ENCODE results near the gene CHD8. TPM values are rescaled to one million over a fixed set of nuclear protein-coding genes. Genes with fewer than 3 reads are reported as not detected.
A peak's percentile ranks its signal among the peaks of the same experiment; 100 is the strongest.

CHD8 gene
- total and polyA plus RNA-seq, 2 of the 13 experiments (the other 11 are each of a cell fraction or from before 2014, with no cell fraction given) = 35.1 to 79.6 TPM

GRCh38 chr14:21383848-21384493 is 72.0 kb downstream of the CHD8 start, which contains the start of gene SUPT16H (continued):
- peak; percentile 100 for TF ChIP-seq UBTF (CRISPR knock-in tag; IDR thresholded peaks at IDR 0.05)
- TF ChIP-seq ZFP36L2 (CRISPR knock-in tag; IDR thresholded peaks at IDR 0.05) = no peak
- 0 out of 2 replicates have a peak, but pooled peaks have one; percentile 62 for TF ChIP-seq SP140L (CRISPR knock-in tag; IDR thresholded peaks at IDR 0.05; ENCODE audit: borderline replicate concordance)
- peak; percentile 19 for TF ChIP-seq IRX3 (CRISPR knock-in tag; IDR thresholded peaks at IDR 0.05; ENCODE audit: borderline replicate concordance, low read depth)
- TF ChIP-seq SSRP1 (CRISPR knock-in tag; IDR thresholded peaks at IDR 0.05) = peak; percentile 75
- TF ChIP-seq THRA (CRISPR knock-in tag; IDR thresholded peaks at IDR 0.05; ENCODE audit: borderline replicate concordance) = no peak
- TF ChIP-seq MATR3 (CRISPR knock-in tag; IDR thresholded peaks at IDR 0.05) = no peak
- peak; percentile 47; the same call in 1 of the 2 replicates for TF ChIP-seq MYNN (CRISPR knock-in tag; IDR thresholded peaks at IDR 0.05; ENCODE audit: low read depth)
- peak; percentile 62; the same call in 1 of the 2 replicates for TF ChIP-seq SOX5 (CRISPR knock-in tag; IDR thresholded peaks at IDR 0.05; ENCODE audit: borderline replicate concordance)
- TF ChIP-seq ZSCAN31 (CRISPR knock-in tag; IDR thresholded peaks at IDR 0.05; ENCODE audit: low read depth) = peak; percentile 74; the same call in 1 of the 2 replicates
- peak; percentile 79; the same call in 1 of the 2 replicates for TF ChIP-seq ZBTB34 (CRISPR knock-in tag; IDR thresholded peaks at IDR 0.05)
- no peak; the same call in 1 of the 2 replicates for TF ChIP-seq ZSCAN30 (CRISPR knock-in tag; IDR thresholded peaks at IDR 0.05)
- TF ChIP-seq RXRA (CRISPR knock-in tag; IDR thresholded peaks at IDR 0.05) = peak; percentile 46
- TF ChIP-seq PHB2 (IDR thresholded peaks at IDR 0.05; ENCODE audit: partially characterized antibody) = no peak
- TF ChIP-seq HNRNPK (IDR thresholded peaks at IDR 0.05; ENCODE audit: low read depth, low read length, poor library complexity, severe bottlenecking) = no peak
- 0 out of 2 replicates have a peak, but pooled peaks have one; percentile 60 for TF ChIP-seq REXO4 (CRISPR knock-in tag; IDR thresholded peaks at IDR 0.05; ENCODE audit: borderline replicate concordance)
- no peak for TF ChIP-seq RELA (CRISPR knock-in tag; IDR thresholded peaks at IDR 0.05)
- TF ChIP-seq ZNF720 (CRISPR knock-in tag; IDR thresholded peaks at IDR 0.05) = no peak
- TF ChIP-seq TBX2 (CRISPR knock-in tag; IDR thresholded peaks at IDR 0.05; ENCODE audit: borderline replicate concordance) = peak; percentile 82
- no peak for TF ChIP-seq ZFP41 (CRISPR knock-in tag; IDR thresholded peaks at IDR 0.05; ENCODE audit: borderline replicate concordance)
- peak; percentile 35; the same call in 1 of the 2 replicates for TF ChIP-seq IRF2 (CRISPR knock-in tag; IDR thresholded peaks at IDR 0.05)
- no peak for TF ChIP-seq SRSF4 (IDR thresholded peaks at IDR 0.05; ENCODE audit: low read depth, low read length, poor library complexity, severe bottlenecking)
- TF ChIP-seq PPARG (CRISPR knock-in tag; conservative IDR thresholded peaks at IDR 0.05) = peak; percentile 5
- peak; percentile 92 for TF ChIP-seq CHD2 (IDR thresholded peaks at IDR 0.05; ENCODE audit: low read depth, low read length)
